ENCODE results near the gene TTC27.

DNA sequence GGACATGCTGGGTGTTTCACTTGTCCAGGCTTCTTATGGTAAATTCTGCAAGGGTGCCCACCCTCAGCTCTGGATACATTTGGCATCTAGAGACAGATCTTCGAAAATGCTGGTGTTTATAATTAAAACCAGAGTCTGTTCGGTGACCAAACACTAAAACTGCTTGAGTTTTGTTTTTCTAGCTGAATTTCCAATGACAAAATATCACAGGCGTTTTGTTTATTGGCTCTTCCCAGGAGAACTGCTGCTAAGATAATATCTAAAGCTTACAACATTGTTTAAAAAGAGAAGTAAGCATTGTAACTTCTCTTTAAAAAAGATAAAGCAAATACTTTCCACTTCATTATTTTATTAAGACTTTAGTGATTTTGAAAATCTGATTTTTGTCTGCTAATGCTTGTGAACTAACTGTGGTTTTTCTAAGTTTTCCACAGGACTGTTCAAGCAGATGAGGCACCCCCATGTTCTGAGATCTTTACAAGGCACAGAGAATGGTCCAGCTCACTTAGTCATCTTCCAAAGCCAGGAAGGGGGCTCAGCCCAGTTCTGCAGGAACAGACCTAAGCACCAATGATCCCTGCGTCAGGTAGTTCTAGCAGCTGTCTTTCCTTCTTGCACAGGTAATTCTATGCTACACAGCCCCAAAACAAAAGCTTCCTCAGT lies 224.1 kb downstream of the TTC27 start:
- TF ChIP-seq CTCF (IDR thresholded peaks at IDR 0.05) (no peak), POLR2A (IDR thresholded peaks at IDR 0.05) (no peak)
